Gastroesophageal sphincter (tissue), 4 donors: ENCODE results near the gene COL6A2. TPM values are rescaled to one million over a fixed set of nuclear protein-coding genes. Genes with fewer than 3 reads are reported as not detected.

Experiments
- ATAC-seq: fragments of 150-250 bp; one replicate; pipeline ENCODE4 v1.9.1; 2016; ENCODE audit warnings: mild to moderate bottlenecking, moderate library complexity
- H3K27ac ChIP-seq, 4 donors: fragments of 200-600 bp; sonication (generic) in 3 of 4; 1 replicate in 3 of 4; 2 replicates in 1 of 4; pipeline ENCODE4 v1.5.1; 2016 to 2019
- H3K27me3 ChIP-seq: fragments of 200-600 bp; sonication (generic); one replicate; pipeline ENCODE4 v1.5.1; 2019
- H3K36me3 ChIP-seq, 2 donors: fragments of 200-600 bp; sonication (generic); one replicate each; pipeline ENCODE4 v1.5.1; 2019; ENCODE audit warnings: control low read depth in 1 of 2
- H3K4me1 ChIP-seq, 3 donors: fragments of 200-600 bp; sonication (generic); 1 replicate in 2 of 3; 2 replicates in 1 of 3; pipeline ENCODE4 v1.5.1; 2016 to 2019; ENCODE audit warnings: control low read depth in 2 of 3
- H3K4me3 ChIP-seq, 2 donors: fragments of 200-600 bp; sonication (generic); one replicate each; pipeline ENCODE4 v1.5.1; 2019; ENCODE audit warnings: mild to moderate bottlenecking in 1 of 2, moderate library complexity in 1 of 2
- H3K9me3 ChIP-seq, 3 donors: fragments of 200-600 bp; sonication (generic); one replicate each; pipeline ENCODE4 v1.5.1; 2017 to 2019; ENCODE audit warnings: control low read depth in 2 of 3
- CTCF ChIP-seq, 4 experiments: fragments of 200-600 bp in 2 of 4; fragments of 450-650 bp in 2 of 4; sonication (generic) in 1 of 4; IDR thresholded peaks; one replicate each; pipeline ENCODE4 v1.5.1; 2017 to 2019; ENCODE audit warnings: antibody characterized with exemption in 4 of 4, mild to moderate bottlenecking in 2 of 4, moderate library complexity in 2 of 4
- EP300 ChIP-seq: sonication (generic); formaldehyde crosslinking; IDR thresholded peaks from one replicate; pipeline ENCODE4 v1.6.1; 2017; ENCODE audit warnings: antibody characterized with exemption, mild to moderate bottlenecking
- POLR2A ChIP-seq, 2 donors: fragments of 450-650 bp; IDR thresholded peaks; one replicate each; pipeline ENCODE4 v1.6.1; 2017; ENCODE audit warnings: antibody characterized with exemption in 2 of 2, mild to moderate bottlenecking in 2 of 2, moderate library complexity in 1 of 2
- POLR2AphosphoS5 ChIP-seq: sonication (generic); formaldehyde crosslinking; IDR thresholded peaks from one replicate; pipeline ENCODE4 v1.6.1; 2017; ENCODE audit warnings: antibody characterized with exemption
- WGBS, 2 donors: methylation state at CpG; one replicate each; pipeline ENCODE4 v1.1.5; 2018; ENCODE audit warnings: low coverage in 1 of 2; 5-methylcytosine and 5-hydroxymethylcytosine counted together
- total RNA-seq, 4 donors: library from RNA; depleted of rRNA; stranded (reverse); fragments of >200 nt; gene quantifications; one replicate each; pipeline ENCODE4 v1.1.0, GENCODE V29; 2016

COL6A2 gene
- total RNA-seq, 4 donors from 2014 or later = 720 to 1,286 (median 1,215) TPM

GRCh38 chr21:46128933-46129571 is 31.1 kb downstream of the COL6A2 start:
- Histone ChIP-seq H3K27me3 (no peaks in the 10 kb centered on the region), H3K4me3 (no peak overlapping the region), H3K36me3 (peaks cover 0 to 68% of the 10 kb centered on the region in 2 donors), H3K9me3 (no peaks in the 10 kb centered on the region), H3K27ac (peak overlapping the region in 3 of 4 donors; percentile 48 to 69 (median 61)), H3K4me1 (peaks cover 0 to 21% (median 0%) of the 10 kb centered on the region in 3 donors)
- TF ChIP-seq POLR2A (IDR thresholded peaks at IDR 0.05) (no peak), CTCF (IDR thresholded peaks at IDR 0.05) (no peak), POLR2AphosphoS5 (no peak), EP300 (no peak)
- no peak for ATAC-seq
- WGBS, 2 donors = 40 to 86% methylated on average over 1 to 15 of the region's 45 CpGs

GRCh38 chr21:46129846-46130651 is 32.1 kb downstream of the COL6A2 start:
- Histone ChIP-seq H3K4me1 (peaks cover 0 to 21% (median 0%) of the 10 kb centered on the region in 3 donors), H3K4me3 (no peak overlapping the region), H3K36me3 (peaks cover 0 to 58% of the 10 kb centered on the region in 2 donors), H3K27me3 (no peaks in the 10 kb centered on the region), H3K9me3 (no peaks in the 10 kb centered on the region), H3K27ac (peak overlapping the region in 3 of 4 donors; percentile 51 to 69 (median 61))
- no peak for ATAC-seq
- TF ChIP-seq CTCF (IDR thresholded peaks at IDR 0.05) (no peak), EP300 (no peak), POLR2AphosphoS5 (no peak), POLR2A (IDR thresholded peaks at IDR 0.05) (no peak)
- 57% methylated on average over 2 of the region's 27 CpGs; no CpG with 5 or more reads in 1 of the 2 donors for WGBS, 2 donors

GRCh38 chr21:46130831-46131587 is 33.1 kb downstream of the COL6A2 start:
- Histone ChIP-seq H3K27ac (peak overlapping the region in 3 of 4 donors; percentile 51 to 69 (median 61)), H3K4me3 (no peak overlapping the region), H3K36me3 (peaks cover 0 to 48% of the 10 kb centered on the region in 2 donors), H3K4me1 (peaks cover 0 to 23% (median 0%) of the 10 kb centered on the region in 3 donors), H3K27me3 (no peaks in the 10 kb centered on the region), H3K9me3 (no peaks in the 10 kb centered on the region)
- ATAC-seq = peak; percentile 23
- no CpG with 5 or more reads among the region's 22 CpGs for WGBS, 2 donors
- TF ChIP-seq POLR2AphosphoS5 (peak; percentile 50), POLR2A (IDR thresholded peaks at IDR 0.05) (no peak)

- no peak for ATAC-seq
Observed at GRCh38 chr21:46131588-46131837, 33.6 kb downstream of the COL6A2 start.

More at GRCh38 chr21:46131588-46131837, 33.6 kb downstream of the COL6A2 start:
- H3K9me3 ChIP-seq = no peaks in the 10 kb centered on the region
- TF ChIP-seq CTCF (IDR thresholded peaks at IDR 0.05) = no peak
- no peak for TF ChIP-seq POLR2A (IDR thresholded peaks at IDR 0.05)
- TF ChIP-seq POLR2AphosphoS5 = no peak
- TF ChIP-seq EP300 = no peak
- WGBS, 2 donors = no CpG with 5 or more reads among the region's 4 CpGs
- peaks cover 0 to 28% (median 0%) of the 10 kb centered on the region in 3 donors for H3K4me1 ChIP-seq
- H3K36me3 ChIP-seq = peaks cover 0 to 43% of the 10 kb centered on the region in 2 donors
- no peak overlapping the region for H3K4me3 ChIP-seq
- peak overlapping the region in 3 of 4 donors; percentile 51 to 69 (median 61) for H3K27ac ChIP-seq
- H3K27me3 ChIP-seq = no peaks in the 10 kb centered on the region
